GM18499 (cell line): ENCODE results near the gene TRPM4.
"Not testable (repeated sequence)": the region's sequence is repeated elsewhere in the genome, so short reads cannot be mapped to it uniquely, and the experiment has no call there.

Experiments used
- ATAC-seq: cut with Tn5 transposase; IDR thresholded peaks from one replicate; pipeline ENCODE4 v1.9.1; 2021; ENCODE audit warnings: moderate number of reproducible peaks; ENCODE audit not compliant: insufficient read depth, unreplicated experiment

Gene TRPM4

DNA sequence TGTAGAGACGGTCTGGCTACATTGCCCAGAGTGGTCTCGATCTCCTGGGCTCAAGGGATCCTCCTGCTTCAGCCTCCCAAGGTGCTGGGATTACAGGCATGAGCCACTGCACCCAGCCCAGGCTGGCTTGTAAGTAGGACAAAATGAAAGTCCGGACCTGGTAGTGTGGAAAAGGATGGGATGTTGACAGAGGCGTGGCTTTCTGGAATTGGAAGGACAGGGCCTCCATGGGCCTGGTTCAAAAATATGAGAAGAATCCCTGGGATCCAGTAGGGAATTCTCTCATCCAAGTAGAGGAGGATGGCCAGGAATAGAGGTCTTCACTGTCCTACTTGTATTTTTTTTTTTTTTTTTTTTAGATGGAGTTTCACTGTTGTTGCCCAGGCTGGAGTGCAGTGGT, 64.9 kb downstream of the TRPM4 start:
- no peak for ATAC-seq

DNA sequence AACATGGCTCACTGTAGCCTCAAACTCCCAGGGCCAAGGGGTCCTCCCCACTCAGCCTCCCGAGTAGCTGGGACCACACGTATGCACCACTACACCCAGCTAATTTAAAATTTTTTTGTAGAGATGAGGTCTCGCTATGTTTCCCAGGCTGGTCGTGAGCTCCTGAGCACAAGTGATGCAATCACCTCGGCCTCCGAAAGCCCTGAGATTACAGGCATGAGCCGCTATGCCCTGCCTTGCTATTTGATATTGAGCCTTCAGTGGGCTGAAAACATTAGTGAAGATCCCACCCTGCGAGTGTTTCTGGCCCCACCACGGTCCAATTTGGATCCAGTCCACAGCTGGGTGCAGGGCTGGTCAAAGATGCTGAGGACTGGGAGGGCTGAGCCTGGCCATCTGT, 65.9 kb downstream of the TRPM4 start:
- no peak for ATAC-seq

DNA sequence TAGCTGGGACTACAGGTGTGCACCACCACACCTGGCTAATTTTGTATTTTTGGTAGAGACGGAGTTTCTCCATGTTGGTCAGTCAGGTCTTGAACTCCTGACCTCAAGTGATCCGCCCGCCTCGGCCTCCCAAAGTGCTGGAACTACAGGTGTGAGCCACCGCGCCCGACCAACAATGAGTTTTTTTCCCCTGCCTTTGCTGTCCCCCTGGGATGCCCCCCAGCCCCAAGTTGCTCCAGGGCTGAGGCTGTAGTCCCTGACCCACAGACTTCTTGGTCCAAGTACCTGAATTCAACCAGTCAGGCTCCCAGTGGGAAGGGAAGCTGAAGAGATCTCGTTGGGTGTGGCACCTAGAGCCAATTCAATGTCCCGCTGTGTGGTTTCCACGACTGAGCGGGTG, 66.8 kb downstream of the TRPM4 start:
- not testable (repeated sequence) for ATAC-seq

DNA sequence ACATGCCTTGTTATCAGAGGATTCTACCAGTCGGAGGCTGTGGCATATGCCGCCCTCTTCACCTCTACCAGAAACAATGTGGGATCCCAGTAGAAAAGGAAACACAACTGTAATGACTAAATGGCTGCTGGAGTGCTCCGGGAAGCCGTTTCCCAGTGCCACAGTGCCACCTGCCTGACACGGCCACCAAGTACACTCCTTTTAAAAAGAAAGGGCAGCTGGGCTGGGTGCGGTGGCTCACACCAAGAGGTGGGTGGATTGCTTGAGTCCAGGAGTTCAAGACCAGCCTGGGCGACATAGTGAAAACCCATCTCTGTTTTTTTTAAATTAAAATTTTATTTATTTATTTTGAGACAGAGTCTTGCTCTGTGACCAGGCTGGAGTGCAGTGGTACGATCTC, 67.3 kb downstream of the TRPM4 start:
- ATAC-seq: no peak

DNA sequence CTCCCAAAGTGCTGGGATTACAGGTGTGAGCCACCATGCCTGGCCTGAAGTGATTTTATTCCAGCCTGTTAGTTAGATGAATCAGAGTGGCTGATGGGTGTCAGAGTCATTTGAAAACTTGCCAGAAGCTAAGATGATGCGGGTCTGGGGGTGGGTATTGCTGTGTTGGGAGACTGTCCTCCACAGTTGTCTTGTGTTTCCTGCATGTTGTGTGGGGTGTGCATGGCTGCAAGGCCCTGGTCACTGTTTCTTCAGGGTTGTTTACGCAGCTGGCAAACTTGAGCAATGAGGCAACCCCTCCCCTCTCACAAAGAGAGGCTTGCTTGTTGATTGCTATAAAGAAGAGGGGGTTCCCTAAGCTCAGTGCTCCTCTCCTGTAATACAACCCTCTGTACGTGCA, 71.8 kb downstream of the TRPM4 start:
- ATAC-seq: no peak

DNA sequence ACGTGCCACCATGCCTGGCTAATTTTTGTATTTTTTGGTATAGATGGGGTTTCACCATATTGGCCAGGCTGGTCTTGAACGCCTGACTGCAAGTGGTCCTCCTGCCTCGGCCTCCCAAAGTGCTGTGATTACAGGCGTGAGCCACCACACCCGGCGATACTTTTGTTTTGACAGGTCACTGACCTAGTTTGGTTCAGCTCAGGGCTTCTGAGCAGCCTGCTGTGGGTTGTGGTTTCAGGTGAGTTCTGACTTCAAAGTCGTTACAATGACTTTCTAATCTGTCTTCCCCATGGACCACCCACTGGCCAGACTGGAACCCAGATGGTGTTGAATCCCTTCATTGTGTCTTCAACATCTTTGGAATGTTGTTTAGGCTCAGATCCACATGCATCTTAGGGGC, 73.8 kb downstream of the TRPM4 start:
- no peak for ATAC-seq

DNA sequence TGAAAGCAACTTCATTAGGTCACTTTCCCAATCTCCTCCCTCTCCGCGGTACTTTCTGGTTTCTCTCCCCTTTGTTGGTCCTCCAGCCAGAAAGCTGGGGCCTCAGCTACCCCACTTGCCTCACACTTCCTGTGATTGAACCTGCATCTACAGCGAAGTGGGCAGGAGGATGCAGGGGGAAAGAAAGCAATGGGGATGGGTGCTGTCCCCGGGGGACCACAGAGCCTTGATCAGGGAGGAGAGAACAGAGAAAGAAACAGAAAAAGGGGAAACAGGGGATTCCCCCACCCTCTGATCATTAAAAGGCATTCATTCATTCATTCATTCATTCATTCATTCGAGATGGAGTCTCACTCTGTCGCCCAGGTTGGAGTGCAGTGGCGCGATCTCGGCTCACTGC, 74.2 kb downstream of the TRPM4 start:
- no peak for ATAC-seq

DNA sequence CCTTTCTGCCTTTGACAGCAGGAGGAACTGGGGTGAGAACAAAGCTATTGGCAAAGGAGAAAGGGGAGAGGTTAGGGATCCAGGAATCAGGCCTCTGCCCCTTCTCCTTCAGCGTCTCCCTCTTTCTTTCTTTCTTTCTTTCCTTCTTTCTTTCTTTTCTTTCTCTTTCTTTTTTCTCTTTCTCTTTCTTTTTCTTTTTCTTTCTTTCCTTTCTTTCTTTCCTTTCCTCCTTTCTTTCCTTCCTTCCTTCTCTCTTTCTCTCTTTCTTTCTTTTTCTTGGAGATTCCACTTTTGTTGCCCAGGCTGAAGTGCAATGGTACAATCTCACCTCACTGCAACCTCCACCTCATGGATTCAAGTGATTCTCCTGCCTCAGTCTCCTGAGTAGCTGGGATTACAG, 75.6 kb downstream of the TRPM4 start:
- ATAC-seq: no peak

DNA sequence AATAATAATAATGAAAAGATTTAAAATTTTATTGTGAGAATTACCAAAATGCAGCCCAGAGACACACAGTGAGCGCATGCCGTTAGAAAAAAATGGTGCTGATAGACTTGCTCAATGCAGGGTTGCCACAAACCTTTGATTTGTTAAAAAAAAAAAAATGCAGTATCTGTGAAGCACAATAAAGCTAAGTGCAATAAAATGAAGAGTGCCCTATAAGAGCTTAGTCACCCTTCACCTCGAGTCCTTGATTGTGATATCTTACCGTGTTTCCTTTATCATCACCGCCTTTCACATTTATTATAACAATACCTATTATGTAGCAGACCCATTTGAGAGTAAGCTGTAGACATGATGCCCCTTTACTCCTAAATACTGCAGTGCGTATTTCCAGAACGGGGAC, 84.2 kb downstream of the TRPM4 start:
- ATAC-seq: no peak

DNA sequence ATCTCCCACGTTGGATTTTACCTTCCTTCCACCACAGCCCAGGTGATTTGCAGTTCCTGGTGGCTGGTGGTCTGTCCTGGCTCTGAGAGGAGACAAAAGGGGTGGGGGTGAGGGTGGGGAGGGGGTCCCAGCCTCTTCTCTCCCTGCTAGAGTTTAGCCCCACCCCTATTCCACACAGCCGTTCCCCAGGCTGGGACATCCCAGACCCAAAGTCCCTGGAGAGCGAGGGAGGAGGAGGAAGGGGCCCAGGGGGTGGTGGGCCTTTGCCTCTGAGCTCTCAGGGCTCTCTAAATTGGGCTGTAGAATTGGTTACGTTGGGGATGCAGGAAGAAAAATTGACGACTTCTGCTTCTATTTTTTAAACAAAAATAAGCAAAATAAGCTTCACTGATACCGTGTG, 85.5 kb downstream of the TRPM4 start:
- ATAC-seq: no peak

DNA sequence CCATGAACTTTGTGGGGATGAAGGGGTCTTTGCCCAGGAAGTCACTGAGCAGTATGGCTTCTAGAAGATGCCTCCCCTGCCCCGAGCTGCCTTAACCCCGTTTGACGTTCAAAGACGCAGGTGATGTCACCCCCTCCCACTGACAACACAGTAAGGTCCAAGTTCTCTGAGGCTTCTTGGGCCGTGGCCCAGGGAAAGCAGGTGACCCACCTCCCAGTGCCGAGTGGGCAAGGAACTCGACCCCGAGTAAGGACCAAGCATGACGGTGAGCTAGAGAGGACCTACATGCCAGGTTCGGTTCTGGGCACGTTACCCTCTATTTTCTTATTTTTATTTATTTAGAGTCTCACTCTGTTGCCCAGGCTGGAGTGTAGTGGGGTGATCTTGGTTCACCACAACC, 86.1 kb downstream of the TRPM4 start:
- no peak for ATAC-seq

DNA sequence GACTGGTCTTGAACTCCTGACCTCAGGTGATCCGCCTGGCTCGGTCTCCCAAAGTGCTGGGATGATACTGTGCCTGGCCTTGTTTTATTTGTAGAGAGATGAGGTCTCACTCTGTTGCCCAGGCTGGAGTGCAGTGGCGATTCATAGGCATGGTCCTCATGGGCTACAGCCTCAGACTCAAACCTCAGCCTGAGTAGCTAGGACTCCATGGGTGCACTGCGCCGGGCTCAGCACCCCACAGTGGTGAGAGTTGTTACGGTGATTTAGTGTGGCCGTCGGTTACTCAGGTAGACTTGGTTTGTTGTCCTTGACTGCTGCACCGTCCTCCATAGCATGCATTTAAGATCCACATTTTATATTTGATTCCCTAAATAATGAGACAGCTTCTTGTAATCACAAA, 86.7 kb downstream of the TRPM4 start:
- ATAC-seq: no peak

DNA sequence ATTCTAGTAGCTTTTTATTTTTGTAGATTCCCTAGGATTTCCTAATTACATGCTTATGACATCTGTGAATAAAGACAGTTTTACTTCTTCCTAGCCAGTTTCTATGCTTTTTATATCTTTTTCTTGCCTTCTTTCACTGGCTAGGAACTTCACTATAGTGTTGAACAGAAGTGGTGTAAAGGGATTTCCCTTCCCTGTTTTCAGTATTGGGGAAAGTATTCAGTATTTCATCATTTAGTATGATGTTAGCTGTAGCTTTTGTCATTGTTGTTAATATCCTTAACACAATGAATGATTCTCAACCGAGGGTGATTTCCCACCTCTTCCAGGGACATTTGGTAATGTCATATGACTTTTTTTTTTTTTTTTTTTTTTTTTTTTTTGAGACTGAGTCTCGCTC, 90.1 kb downstream of the TRPM4 start:
- ATAC-seq: no peak

DNA sequence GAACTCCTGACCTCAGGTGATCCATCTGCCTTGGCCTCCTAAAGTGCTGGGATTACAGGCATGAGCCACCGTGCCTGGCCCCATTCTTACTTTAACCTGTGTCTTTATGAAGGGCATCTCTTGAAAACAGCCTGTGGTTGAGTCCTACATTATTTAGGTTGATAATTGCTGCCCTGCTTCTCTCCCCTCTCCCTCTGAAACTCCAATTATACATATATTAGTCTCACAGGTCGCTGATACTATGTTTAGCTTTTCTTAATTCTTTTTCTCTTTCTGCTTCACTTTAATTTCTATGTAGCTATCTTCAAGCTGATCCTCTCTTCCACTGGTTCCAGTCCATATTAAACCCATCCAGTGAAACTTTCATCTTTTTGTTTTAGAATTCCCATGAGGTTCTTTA, 92.3 kb downstream of the TRPM4 start:
- no peak for ATAC-seq

DNA sequence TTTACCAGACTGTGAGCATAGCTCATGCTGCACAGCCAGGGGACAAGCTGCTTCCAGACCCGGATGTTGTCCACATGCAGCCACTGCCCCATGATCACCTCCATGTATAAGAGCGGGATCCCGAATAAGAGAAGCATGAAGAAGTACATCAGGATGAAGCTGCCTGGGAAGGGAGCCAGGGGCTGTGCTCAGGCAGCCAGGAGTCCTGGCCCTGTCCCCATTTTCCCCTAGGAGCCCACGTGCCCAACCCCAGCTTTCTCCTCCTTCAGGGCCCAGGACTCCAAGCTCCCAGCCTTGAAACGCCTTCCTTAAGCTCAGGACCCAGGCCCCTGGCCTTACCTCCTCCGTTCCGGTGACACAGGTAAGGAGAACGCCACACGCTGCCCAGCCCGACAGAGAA, 98.1 kb downstream of the TRPM4 start:
- no peak for ATAC-seq

DNA sequence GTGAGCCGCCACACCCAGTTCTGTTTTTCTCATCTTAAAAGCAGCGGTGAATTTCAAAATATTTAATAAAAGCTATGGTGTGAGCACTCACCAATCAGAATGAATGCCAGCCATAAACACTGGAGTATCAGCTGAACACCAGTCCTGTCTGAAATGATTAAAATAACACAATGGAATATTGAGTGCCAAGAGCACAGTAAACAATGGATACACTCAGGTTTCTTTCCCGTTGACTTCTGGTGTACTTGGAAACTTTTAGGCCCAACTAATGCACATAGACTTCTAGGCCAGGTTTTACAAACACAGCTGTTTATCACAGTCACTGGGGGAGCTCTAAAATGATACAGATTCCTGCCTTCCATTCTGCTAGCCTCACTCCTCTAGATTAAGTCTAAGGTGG, 99.1 kb downstream of the TRPM4 start:
- no peak for ATAC-seq
